MM.1S (cell line): ENCODE data around the gene PTTG1.

ENCODE experiments used
- DNase-seq: peaks from one replicate; pipeline ENCODE4 v3.0.0-alpha.2; 2015
- H2AFZ ChIP-seq: fragments of 300-600 bp; sonication (generic); 2 replicates; pipeline ENCODE4 v1.6.0; 2016; ENCODE audit warnings: antibody characterized with exemption, low read length
- H3F3A ChIP-seq: fragments of 300-600 bp; sonication (generic); 2 replicates; pipeline ENCODE4 v1.6.1; 2016; ENCODE audit warnings: mild to moderate bottlenecking, antibody characterized with exemption, low read length, moderate library complexity, mixed read lengths; ENCODE audit not compliant: insufficient read depth
- H3K27ac ChIP-seq: fragments of 300-600 bp; sonication (generic); 2 replicates; pipeline ENCODE4 v1.5.1; 2016; ENCODE audit warnings: mild to moderate bottlenecking, low read length
- H3K27me3 ChIP-seq: fragments of 300-600 bp; sonication (generic); replicated peaks from 2 replicates; pipeline ENCODE4 v1.6.0; 2016; ENCODE audit warnings: low read length; ENCODE audit not compliant: insufficient read depth
- H3K36me3 ChIP-seq: fragments of 300-600 bp; sonication (generic); replicated peaks from 2 replicates; pipeline ENCODE4 v1.6.1; 2016; ENCODE audit warnings: mild to moderate bottlenecking, low read length, mixed read lengths; ENCODE audit not compliant: insufficient read depth
- H3K4me1 ChIP-seq: fragments of 300-600 bp; sonication (generic); 2 replicates; pipeline ENCODE4 v1.6.1; 2016; ENCODE audit warnings: low read length, mixed read lengths
- H3K4me2 ChIP-seq: fragments of 300-600 bp; sonication (generic); 2 replicates; pipeline ENCODE4 v1.6.0; 2016; ENCODE audit warnings: low read depth, low read length
- H3K4me3 ChIP-seq: fragments of 300-600 bp; sonication (generic); 2 replicates; pipeline ENCODE4 v1.5.1; 2016; ENCODE audit warnings: low read length, mixed read lengths
- H3K79me2 ChIP-seq: fragments of 300-600 bp; sonication (generic); 2 replicates; pipeline ENCODE4 v1.6.1; 2016; ENCODE audit warnings: mixed run types, low read length, mixed read lengths
- H3K9ac ChIP-seq: fragments of 300-600 bp; sonication (generic); 2 replicates; pipeline ENCODE4 v1.6.1; 2016; ENCODE audit warnings: low read length, mixed read lengths
- H3K9me2 ChIP-seq: fragments of 300-600 bp; sonication (generic); replicated peaks from 2 replicates; pipeline ENCODE4 v1.6.1; 2016; ENCODE audit warnings: mild to moderate bottlenecking, low read length, mixed read lengths; ENCODE audit not compliant: insufficient read depth
- H3K9me3 ChIP-seq: fragments of 300-600 bp; sonication (generic); replicated peaks from 2 replicates; pipeline ENCODE4 v1.6.1; 2016; ENCODE audit warnings: mild to moderate bottlenecking, low read length, mixed read lengths; ENCODE audit not compliant: insufficient read depth
- H4K20me1 ChIP-seq: fragments of 300-600 bp; sonication (generic); 2 replicates; pipeline ENCODE4 v1.6.1; 2016; ENCODE audit warnings: mild to moderate bottlenecking, low read length, moderate library complexity, mixed read lengths; ENCODE audit not compliant: insufficient read depth
- EZH2 ChIP-seq: fragments of 300-600 bp; sonication (generic); optimal IDR thresholded peaks from 2 replicates; pipeline ENCODE3; 2017; ENCODE audit warnings: low read depth, mild to moderate bottlenecking, antibody characterized with exemption, low read length, mixed read lengths
- EZH2phosphoT487 ChIP-seq: fragments of 300-600 bp; sonication (generic); IDR thresholded peaks from 2 replicates; pipeline ENCODE4 v1.6.1; 2018; ENCODE audit warnings: antibody characterized with exemption, low read length
- TF ChIP-seq, protein P1 (sequence below): fragments of 300-600 bp; sonication (generic); IDR thresholded peaks from 2 replicates; pipeline ENCODE4 v1.5.1; 2016; ENCODE audit warnings: antibody characterized with exemption, low read length, mixed read lengths

The PTTG1 gene

GRCh38 chr5:160471761-160472160 is 50.1 kb downstream of the PTTG1 start:
- no peaks in the 10 kb centered on the region for H3K27me3 ChIP-seq
- peaks cover 26% of the 10 kb centered on the region for H3F3A ChIP-seq
- peak overlapping the region; percentile 88; the same call in 1 of the 2 replicates for H3K9ac ChIP-seq
- peaks cover 55% of the 10 kb centered on the region for H3K4me1 ChIP-seq
- no peak for DNase-seq
- peak overlapping the region; percentile 87 for H3K4me3 ChIP-seq
- H3K9me2 ChIP-seq, result no peaks in the 10 kb centered on the region
- peaks cover 12% of the 10 kb centered on the region; the same call in 1 of the 2 replicates for H3K36me3 ChIP-seq
- no peak overlapping the region for H2AFZ ChIP-seq
- no peak overlapping the region for H3K27ac ChIP-seq
- no peaks in the 10 kb centered on the region for H3K9me3 ChIP-seq
- H3K4me2 ChIP-seq, result peak overlapping the region; percentile 85
- no peak for TF ChIP-seq EZH2
- H3K79me2 ChIP-seq, result peaks cover 88% of the 10 kb centered on the region
- peaks cover 32% of the 10 kb centered on the region for H4K20me1 ChIP-seq

GRCh38 chr5:160472482-160472881 is 50.8 kb downstream of the PTTG1 start:
- Histone ChIP-seq H3F3A (peaks cover 19% of the 10 kb centered on the region), H3K4me1 (peaks cover 52% of the 10 kb centered on the region), H3K9me2 (no peaks in the 10 kb centered on the region), H3K9ac (no peak overlapping the region), H3K4me3 (no peak overlapping the region), H3K79me2 (peaks cover 95% of the 10 kb centered on the region), H3K9me3 (no peaks in the 10 kb centered on the region), H3K36me3 (peaks cover 16% of the 10 kb centered on the region; the same call in 1 of the 2 replicates), H3K27me3 (no peaks in the 10 kb centered on the region), H4K20me1 (peaks cover 39% of the 10 kb centered on the region), H3K27ac (no peak overlapping the region), H3K4me2 (peak overlapping the region; percentile 85; the same call in 1 of the 2 replicates), H2AFZ (no peak overlapping the region)
- TF ChIP-seq, protein P1, sequence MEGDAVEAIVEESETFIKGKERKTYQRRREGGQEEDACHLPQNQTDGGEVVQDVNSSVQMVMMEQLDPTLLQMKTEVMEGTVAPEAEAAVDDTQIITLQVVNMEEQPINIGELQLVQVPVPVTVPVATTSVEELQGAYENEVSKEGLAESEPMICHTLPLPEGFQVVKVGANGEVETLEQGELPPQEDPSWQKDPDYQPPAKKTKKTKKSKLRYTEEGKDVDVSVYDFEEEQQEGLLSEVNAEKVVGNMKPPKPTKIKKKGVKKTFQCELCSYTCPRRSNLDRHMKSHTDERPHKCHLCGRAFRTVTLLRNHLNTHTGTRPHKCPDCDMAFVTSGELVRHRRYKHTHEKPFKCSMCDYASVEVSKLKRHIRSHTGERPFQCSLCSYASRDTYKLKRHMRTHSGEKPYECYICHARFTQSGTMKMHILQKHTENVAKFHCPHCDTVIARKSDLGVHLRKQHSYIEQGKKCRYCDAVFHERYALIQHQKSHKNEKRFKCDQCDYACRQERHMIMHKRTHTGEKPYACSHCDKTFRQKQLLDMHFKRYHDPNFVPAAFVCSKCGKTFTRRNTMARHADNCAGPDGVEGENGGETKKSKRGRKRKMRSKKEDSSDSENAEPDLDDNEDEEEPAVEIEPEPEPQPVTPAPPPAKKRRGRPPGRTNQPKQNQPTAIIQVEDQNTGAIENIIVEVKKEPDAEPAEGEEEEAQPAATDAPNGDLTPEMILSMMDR, result no peak
- TF ChIP-seq EZH2 (no peak), EZH2phosphoT487 (no peak)
- no peak for DNase-seq

GRCh38 chr5:160473681-160474080 is 52.0 kb downstream of the PTTG1 start:
- Histone ChIP-seq H3K36me3 (peaks cover 16% of the 10 kb centered on the region; the same call in 1 of the 2 replicates), H3K27ac (peak overlapping the region; percentile 9; the same call in 1 of the 2 replicates), H3K9me3 (no peaks in the 10 kb centered on the region), H3K9ac (no peak overlapping the region), H2AFZ (no peak overlapping the region), H3K4me3 (no peak overlapping the region), H4K20me1 (peaks cover 49% of the 10 kb centered on the region), H3K4me1 (peaks cover 52% of the 10 kb centered on the region), H3K4me2 (peak overlapping the region; percentile 42), H3F3A (peaks cover 9% of the 10 kb centered on the region), H3K9me2 (no peaks in the 10 kb centered on the region), H3K79me2 (peaks cover 100% of the 10 kb centered on the region), H3K27me3 (no peaks in the 10 kb centered on the region)
- no peak for TF ChIP-seq EZH2phosphoT487
- TF ChIP-seq, protein P1, result no peak
- no peak for TF ChIP-seq EZH2
- DNase-seq, result no peak

DNA sequence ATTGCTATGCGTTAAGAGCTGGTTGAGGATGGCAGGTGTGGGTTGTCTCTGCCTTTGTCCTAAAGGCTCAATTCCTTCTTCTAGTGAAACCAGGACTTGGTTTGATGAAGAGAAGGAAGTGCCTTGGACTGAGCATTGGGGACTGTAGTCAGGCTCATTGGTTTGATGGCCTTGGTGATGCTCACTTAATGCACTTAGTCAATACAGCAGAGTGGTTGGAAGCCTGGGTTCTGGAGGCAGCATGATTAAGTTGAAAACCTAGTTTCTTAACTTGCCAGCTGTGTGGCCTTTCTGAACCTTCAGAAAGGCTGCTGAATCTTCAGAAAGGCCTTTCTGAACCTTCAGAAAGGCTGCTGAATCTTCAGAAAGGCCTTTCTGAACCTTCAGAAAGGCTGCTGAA is 52.4 kb downstream of the PTTG1 start:
- H3K36me3 ChIP-seq, result peaks cover 16% of the 10 kb centered on the region; the same call in 1 of the 2 replicates
- H3F3A ChIP-seq, result peaks cover 9% of the 10 kb centered on the region
- peaks cover 100% of the 10 kb centered on the region for H3K79me2 ChIP-seq
- no peaks in the 10 kb centered on the region for H3K27me3 ChIP-seq
- TF ChIP-seq EZH2phosphoT487 (no peak), EZH2 (no peak)
- TF ChIP-seq, protein P1, result no peak
- no peak for DNase-seq
- H3K9me3 ChIP-seq, result no peaks in the 10 kb centered on the region
- peak overlapping the region; percentile 9; the same call in 1 of the 2 replicates for H3K27ac ChIP-seq
- no peak overlapping the region for H3K4me3 ChIP-seq
- H2AFZ ChIP-seq, result no peak overlapping the region
- no peaks in the 10 kb centered on the region for H3K9me2 ChIP-seq
- H4K20me1 ChIP-seq, result peaks cover 50% of the 10 kb centered on the region
- H3K4me2 ChIP-seq, result peak overlapping the region; percentile 42
- H3K4me1 ChIP-seq, result peaks cover 52% of the 10 kb centered on the region
- no peak overlapping the region for H3K9ac ChIP-seq
